Upper lobe of left lung (tissue), 4 donors: ENCODE measurements around the gene IPO5.

Experiments
- CTCF ChIP-seq, 6 experiments: fragments of 450-650 bp in 4 of 6; fragments of 200-600 bp in 2 of 6; sonication (generic) in 2 of 6; IDR thresholded peaks; one replicate each; pipeline ENCODE4 v1.5.1; 2016 to 2019; ENCODE audit warnings: antibody characterized with exemption in 6 of 6
- EP300 ChIP-seq, 4 donors: sonication (generic); formaldehyde crosslinking; IDR thresholded peaks; one replicate each; pipeline ENCODE4 v1.5.1; 2017; ENCODE audit warnings: antibody characterized with exemption in 4 of 4, control low read depth in 2 of 4
- POLR2A ChIP-seq, 4 donors: fragments of 450-650 bp; IDR thresholded peaks; one replicate each; pipeline ENCODE4 v1.5.1; 2016 to 2017; ENCODE audit warnings: antibody characterized with exemption in 4 of 4, mild to moderate bottlenecking in 2 of 4
- POLR2AphosphoS5 ChIP-seq, 2 donors: sonication (generic); formaldehyde crosslinking; IDR thresholded peaks; one replicate each; pipeline ENCODE4 v1.5.1; 2017; ENCODE audit warnings: antibody characterized with exemption in 2 of 2

DNA sequence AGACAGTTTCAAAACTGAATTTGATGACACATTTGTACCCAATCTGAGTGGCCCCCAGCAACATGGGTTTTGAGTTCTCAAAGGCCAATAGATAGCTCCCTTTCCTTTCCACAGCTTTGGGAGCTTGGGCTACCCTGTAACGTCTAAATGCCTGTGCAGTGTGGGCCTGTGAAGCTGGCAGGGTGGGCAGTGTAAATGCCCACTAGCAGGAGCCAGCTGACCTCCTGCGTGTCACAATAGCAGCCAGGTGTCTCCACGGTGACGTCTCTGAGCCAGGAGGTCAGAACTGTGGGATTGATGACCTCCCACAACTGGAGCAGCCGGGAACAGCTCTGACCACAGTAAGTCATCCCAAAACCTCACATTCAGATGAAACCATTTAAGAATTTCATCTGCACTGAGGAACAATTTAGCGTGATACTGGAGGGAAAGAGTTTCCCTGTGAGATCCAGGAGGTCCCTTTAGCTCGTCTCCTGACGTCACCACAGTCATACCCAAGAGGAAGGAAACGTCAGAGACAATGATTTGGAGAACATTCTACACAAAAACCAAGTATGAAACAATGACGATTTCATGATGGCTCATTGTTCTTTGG, at the start of gene IPO5:
- TF ChIP-seq CTCF (IDR thresholded peaks at IDR 0.05) (no peak), POLR2A (IDR thresholded peaks at IDR 0.05) (no peak), POLR2AphosphoS5 (IDR thresholded peaks at IDR 0.05) (no peak), EP300 (IDR thresholded peaks at IDR 0.05) (no peak)
